ENCODE data around the gene ABHD2.
"Not testable (repeated sequence)": the region's sequence is repeated elsewhere in the genome, so short reads cannot be mapped to it uniquely, and the experiment has no call there.

Gene ABHD2

GRCh38 chr15:89099968-89100367 lies 11.7 kb downstream of the ABHD2 start:
- DNase-seq (ENCODE audit: low spot score), result no peak

GRCh38 chr15:89101302-89102193 lies 13.3 kb downstream of the ABHD2 start:
- DNase-seq (ENCODE audit: low spot score), result no peak

- no peak for DNase-seq (ENCODE audit: low spot score)
These were observed 15.4 kb downstream of the ABHD2 start for GRCh38 chr15:89103481-89104171.

- no peak for DNase-seq (ENCODE audit: low spot score)
These were observed 15.9 kb downstream of the ABHD2 start for GRCh38 chr15:89104172-89104564.

GRCh38 chr15:89105147-89105546 lies 16.9 kb downstream of the ABHD2 start:
- DNase-seq (ENCODE audit: low spot score), result no peak

- DNase-seq (ENCODE audit: low spot score), result no peak
These were observed 17.9 kb downstream of the ABHD2 start for GRCh38 chr15:89106200-89106599.

GRCh38 chr15:89107984-89108383 lies 19.7 kb downstream of the ABHD2 start:
- no peak for DNase-seq (ENCODE audit: low spot score)

- DNase-seq (ENCODE audit: low spot score), result no peak
These were observed 20.6 kb downstream of the ABHD2 start for GRCh38 chr15:89108835-89109234.

GRCh38 chr15:89109238-89109637 lies 21.0 kb downstream of the ABHD2 start:
- no peak for DNase-seq (ENCODE audit: low spot score)

GRCh38 chr15:89110060-89110459 lies 21.8 kb downstream of the ABHD2 start:
- DNase-seq (ENCODE audit: low spot score), result no peak

- DNase-seq (ENCODE audit: low spot score), result no peak
These were observed 23.1 kb downstream of the ABHD2 start for GRCh38 chr15:89111352-89111751.

GRCh38 chr15:89111961-89112340 lies 23.7 kb downstream of the ABHD2 start:
- no peak for DNase-seq (ENCODE audit: low spot score)

- DNase-seq (ENCODE audit: low spot score), result no peak
These were observed 24.2 kb downstream of the ABHD2 start for GRCh38 chr15:89112341-89112971.

- no peak for DNase-seq (ENCODE audit: low spot score)
These were observed 25.2 kb downstream of the ABHD2 start for GRCh38 chr15:89113296-89114024.

- DNase-seq (ENCODE audit: low spot score), result no peak
These were observed 26.7 kb downstream of the ABHD2 start for GRCh38 chr15:89114990-89115389.

GRCh38 chr15:89115547-89115946 lies 27.3 kb downstream of the ABHD2 start:
- no peak for DNase-seq (ENCODE audit: low spot score)

- DNase-seq (ENCODE audit: low spot score), result no peak
These were observed 28.1 kb downstream of the ABHD2 start for GRCh38 chr15:89116404-89116803.

- no peak for DNase-seq (ENCODE audit: low spot score)
These were observed 29.5 kb downstream of the ABHD2 start for GRCh38 chr15:89117790-89118189.

- no peak for DNase-seq (ENCODE audit: low spot score)
These were observed 30.3 kb downstream of the ABHD2 start for GRCh38 chr15:89118481-89118989.

GRCh38 chr15:89119489-89120478 lies 31.5 kb downstream of the ABHD2 start:
- DNase-seq (ENCODE audit: low spot score), result no peak

GRCh38 chr15:89120479-89121000 lies 32.3 kb downstream of the ABHD2 start:
- DNase-seq (ENCODE audit: low spot score), result not testable (repeated sequence)
